GM12891 (cell line): Measurements from ENCODE around the gene DIS3L2.

Experiments used
- DNase-seq: peaks from one replicate; pipeline ENCODE4 v3.0.0; 2011; ENCODE audit warnings: low spot score; ENCODE audit not compliant: insufficient read length
- FAIRE-seq: peaks from 2 replicates; lab custom pipeline; 2011; peaks lifted over from hg19 to GRCh38; lab: Jason Lieb, UNC
- PAX5 ChIP-seq: IDR thresholded peaks from 2 replicates; pipeline ENCODE4 v1.6.1; 2011; ENCODE audit warnings: low read length, moderate library complexity, mild to moderate bottlenecking; ENCODE audit not compliant: insufficient read depth, severe bottlenecking
- POLR2A ChIP-seq: IDR thresholded peaks from 2 replicates; pipeline ENCODE4 v1.6.1; 2011; ENCODE audit warnings: low read depth, low read length, control low read depth
- POLR2AphosphoS5 ChIP-seq: IDR thresholded peaks from 2 replicates; pipeline ENCODE4 v1.6.1; 2011; ENCODE audit warnings: low read depth, low read length, control low read depth
- POU2F2 ChIP-seq: IDR thresholded peaks from 2 replicates; pipeline ENCODE4 v1.6.1; 2011; ENCODE audit warnings: low read depth, mild to moderate bottlenecking, control low read depth, low read length, moderate library complexity
- SPI1 ChIP-seq: IDR thresholded peaks from 2 replicates; pipeline ENCODE4 v1.6.1; 2011; ENCODE audit warnings: low read depth, low read length, control low read depth
- TAF1 ChIP-seq: IDR thresholded peaks from 2 replicates; pipeline ENCODE4 v1.6.1; 2011; ENCODE audit warnings: low read depth, low read length, control low read depth

DIS3L2 gene

GRCh38 chr2:231977430-231977829, 15.9 kb downstream of the DIS3L2 start:
- DNase-seq (no peak), FAIRE-seq (no peak)
- TF ChIP-seq PAX5 (no peak), POLR2AphosphoS5 (no peak)

GRCh38 chr2:231984992-231985391, 23.5 kb downstream of the DIS3L2 start:
- FAIRE-seq (no peak), DNase-seq (no peak)
- TF ChIP-seq POLR2AphosphoS5 (no peak), TAF1 (no peak), SPI1 (no peak), POLR2A (no peak), POU2F2 (no peak), PAX5 (no peak)

- TF ChIP-seq POLR2AphosphoS5 (no peak), TAF1 (no peak), POLR2A (no peak), SPI1 (no peak), POU2F2 (no peak), PAX5 (no peak)
- no peak for FAIRE-seq
- DNase-seq = no peak
Observed at GRCh38 chr2:231985823-231986261, 24.3 kb downstream of the DIS3L2 start.

DNA sequence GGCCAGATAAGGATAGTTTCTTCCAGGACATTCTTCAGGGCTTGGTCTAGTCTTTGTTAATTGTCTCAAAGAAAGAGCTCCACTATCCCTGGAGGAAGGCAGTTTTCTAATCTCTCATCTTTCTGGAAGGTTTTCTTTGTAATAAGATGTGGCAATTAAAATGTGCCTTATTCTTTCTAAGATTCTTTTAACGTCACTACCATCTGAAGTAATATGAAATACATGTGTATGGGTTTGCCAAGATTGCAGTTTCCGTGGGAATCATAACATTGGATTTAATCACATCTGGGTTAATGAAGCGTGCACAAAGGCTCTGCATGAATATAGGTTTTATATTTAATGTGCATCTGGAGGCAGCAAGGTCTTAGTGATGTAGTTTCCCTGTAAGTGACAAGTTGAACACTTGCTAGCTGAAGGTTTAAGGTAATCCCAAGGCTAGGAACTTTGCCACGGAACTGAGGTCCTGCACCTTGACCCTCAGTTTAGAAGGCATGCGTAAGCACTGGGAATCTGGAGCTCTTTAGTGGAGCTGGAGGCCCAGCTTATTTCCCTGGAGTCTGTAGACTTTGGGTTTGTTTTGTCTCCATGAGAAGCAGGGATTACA, 25.7 kb downstream of the DIS3L2 start:
- no peak for FAIRE-seq
- TF ChIP-seq PAX5 (no peak), POU2F2 (no peak), SPI1 (no peak), TAF1 (no peak), POLR2A (no peak), POLR2AphosphoS5 (no peak)
- no peak for DNase-seq

GRCh38 chr2:231988179-231988866, 26.8 kb downstream of the DIS3L2 start:
- no peak for FAIRE-seq
- TF ChIP-seq TAF1 (no peak), POLR2A (no peak), PAX5 (no peak), POU2F2 (no peak), SPI1 (no peak)
- DNase-seq = no peak

DNA sequence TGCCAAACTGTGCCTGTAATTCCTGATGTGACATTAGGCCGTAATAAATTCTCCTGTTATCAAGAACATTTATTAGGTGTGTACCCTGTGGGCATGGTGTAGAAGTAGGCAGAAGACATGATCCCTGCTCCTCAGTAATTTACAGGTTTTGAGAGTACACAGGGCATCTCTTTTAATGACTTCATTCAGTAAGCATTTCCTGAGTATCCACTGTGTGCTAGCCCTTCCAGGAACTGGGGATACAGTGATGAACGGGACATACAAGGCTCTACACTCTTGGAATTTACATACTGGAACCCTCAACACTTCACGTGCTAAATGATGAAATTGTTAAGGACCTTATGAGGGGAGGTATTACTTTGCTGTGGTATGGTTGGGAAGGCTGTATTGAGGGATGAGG, 30.2 kb downstream of the DIS3L2 start:
- FAIRE-seq = no peak
- TF ChIP-seq PAX5 = no peak
- TF ChIP-seq TAF1 = no peak
- TF ChIP-seq POU2F2 = no peak
- no peak for TF ChIP-seq POLR2A
- no peak for TF ChIP-seq POLR2AphosphoS5
- no peak for TF ChIP-seq SPI1
- DNase-seq = no peak

GRCh38 chr2:231992888-231993287, 31.4 kb downstream of the DIS3L2 start:
- FAIRE-seq = no peak
- TF ChIP-seq POLR2AphosphoS5 (no peak), POU2F2 (no peak), PAX5 (no peak), TAF1 (no peak), POLR2A (no peak), SPI1 (no peak)
- no peak for DNase-seq

DNA sequence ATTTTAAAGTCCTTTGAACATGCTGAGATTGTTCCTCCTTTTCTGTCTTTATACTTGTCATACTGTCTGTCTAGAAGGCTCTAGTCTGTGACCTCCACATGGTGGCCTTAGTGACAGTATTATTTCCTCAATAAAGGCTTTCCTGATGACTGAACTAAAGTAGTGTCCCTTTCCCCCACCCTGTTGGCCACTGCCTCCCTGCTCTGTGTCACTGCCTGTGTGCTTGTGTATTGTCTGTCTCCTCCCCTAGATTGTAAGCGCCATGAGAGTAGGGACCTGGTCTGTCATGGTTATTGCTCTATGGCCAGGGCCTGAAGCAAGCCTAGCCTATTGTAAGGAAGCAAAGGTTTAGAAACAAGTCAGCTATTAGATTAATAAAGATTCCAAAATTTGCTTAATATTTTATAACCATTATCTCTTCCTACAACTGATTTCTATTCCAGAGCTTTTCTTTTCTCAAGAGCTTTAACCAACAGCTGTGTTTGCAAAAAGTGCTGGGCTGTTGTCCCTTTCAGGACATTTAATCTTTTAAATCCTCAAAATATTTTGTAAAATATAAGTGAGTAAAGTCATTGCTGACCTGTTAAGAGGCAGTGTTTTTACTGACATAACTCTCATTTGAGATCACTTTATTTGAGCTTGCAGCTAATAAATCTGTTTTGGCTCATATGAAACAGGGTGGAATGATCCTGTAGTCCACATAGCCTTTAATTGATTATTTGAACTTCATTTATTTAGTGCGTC, 35.5 kb downstream of the DIS3L2 start:
- no peak for DNase-seq

DNA sequence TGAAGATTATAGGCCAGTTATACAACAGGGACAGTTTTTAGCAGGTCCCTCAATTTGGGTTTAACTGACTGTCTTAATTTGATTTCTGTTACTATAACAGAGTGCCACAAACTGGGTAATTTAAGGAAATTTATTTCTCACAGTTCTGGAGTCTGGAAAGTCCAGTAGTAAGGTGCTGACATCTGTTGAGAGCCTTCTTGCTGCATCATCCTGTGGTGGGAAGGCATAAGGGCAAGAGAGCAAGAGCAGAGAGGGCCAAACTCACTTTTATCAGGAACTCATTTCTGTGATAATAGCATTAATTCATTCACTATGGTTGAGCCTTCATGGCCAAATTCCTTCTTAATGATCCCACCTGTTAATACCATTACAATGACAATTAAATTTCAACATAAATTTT, 36.5 kb downstream of the DIS3L2 start:
- TF ChIP-seq POLR2AphosphoS5 (no peak), PAX5 (no peak), POLR2A (no peak), TAF1 (no peak), SPI1 (no peak), POU2F2 (no peak)
- FAIRE-seq = no peak
- DNase-seq = no peak

More for the DNA sequence above, 35.5 kb downstream of the DIS3L2 start:
- no peak for TF ChIP-seq SPI1
- TF ChIP-seq TAF1 = no peak
- no peak for TF ChIP-seq PAX5
- TF ChIP-seq POLR2A = no peak
- no peak for TF ChIP-seq POLR2AphosphoS5
- TF ChIP-seq POU2F2 = no peak
- no peak for FAIRE-seq

GRCh38 chr2:232000439-232000838, 38.9 kb downstream of the DIS3L2 start:
- FAIRE-seq (no peak), DNase-seq (no peak)
- TF ChIP-seq PAX5 (no peak), POLR2AphosphoS5 (no peak), POLR2A (no peak), POU2F2 (no peak), TAF1 (no peak), SPI1 (no peak)
